GM20431 (cell line): Measurements from ENCODE around the gene GPR12.
"Not testable (repeated sequence)": the region's sequence is repeated elsewhere in the genome, so short reads cannot be mapped to it uniquely, and the experiment has no call there.

Source experiments
- in situ Hi-C: fragments of 300-500 bp; cut with MseI, MboI; formaldehyde crosslinking; loops from one replicate; pipeline ENCODE4 v1.15.0; 2020; ENCODE audit warnings: low sequenced_read_pairs; ENCODE audit not compliant: unreplicated experiment

Gene GPR12

DNA sequence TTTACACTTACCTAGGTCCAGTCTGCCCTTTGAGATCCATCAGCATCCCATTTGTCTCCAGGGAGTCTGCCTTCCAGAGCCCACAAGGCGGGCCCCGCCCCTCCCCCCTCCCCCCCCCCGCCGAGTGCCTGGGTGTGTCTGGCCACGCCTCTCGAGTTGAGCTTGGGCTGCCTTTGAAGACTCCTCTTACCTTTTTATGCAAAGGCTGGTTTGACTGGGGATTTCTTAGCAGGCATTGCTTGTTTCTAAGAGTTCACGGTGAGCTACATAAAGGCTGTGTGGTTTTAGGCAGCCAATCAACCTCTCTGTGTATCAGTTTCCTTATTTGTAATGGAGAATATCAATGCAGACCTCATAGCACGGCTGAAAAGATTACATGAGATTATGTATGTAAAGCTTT, 11.3 kb downstream of the GPR12 start:
- in situ Hi-C loops = no loop called here

DNA sequence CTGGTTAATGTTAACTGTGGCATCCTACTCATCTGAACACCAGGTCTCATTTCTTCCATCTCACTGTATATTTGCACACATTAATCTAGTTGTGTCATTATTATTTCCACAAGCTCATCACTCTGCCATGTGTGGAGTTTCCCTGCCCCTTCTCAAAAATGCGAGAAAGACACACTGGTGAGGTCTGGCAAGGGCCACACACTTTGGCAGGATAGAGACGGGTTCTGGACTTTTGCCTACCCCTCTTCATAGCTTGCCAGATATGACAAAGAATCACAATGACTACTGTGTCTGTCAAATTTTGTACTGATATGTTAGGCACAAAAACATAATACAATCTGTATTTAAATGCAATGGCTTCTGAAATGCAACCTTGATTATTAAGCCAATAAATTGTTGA, 12.9 kb downstream of the GPR12 start:
- in situ Hi-C loops = no loop called here

DNA sequence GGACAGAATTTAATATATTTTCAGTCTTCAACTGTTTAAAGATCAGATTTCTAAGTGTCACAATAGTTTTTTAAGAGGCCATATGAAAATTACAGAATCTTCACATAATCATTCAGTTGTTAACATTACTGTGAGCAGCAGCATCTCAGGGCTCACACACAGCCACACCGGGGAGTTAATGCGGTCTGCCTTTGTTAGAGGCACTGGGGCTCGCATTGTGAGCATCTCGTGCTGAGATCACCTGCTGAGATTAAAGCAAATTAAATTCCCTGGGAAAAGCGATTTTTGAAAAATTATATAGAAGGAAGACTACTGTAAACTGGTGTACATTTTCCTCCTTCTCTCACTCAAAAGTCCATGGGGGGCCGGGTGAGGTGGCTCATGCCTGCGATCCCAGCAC, 16.6 kb downstream of the GPR12 start:
- in situ Hi-C loops = no loop called here

DNA sequence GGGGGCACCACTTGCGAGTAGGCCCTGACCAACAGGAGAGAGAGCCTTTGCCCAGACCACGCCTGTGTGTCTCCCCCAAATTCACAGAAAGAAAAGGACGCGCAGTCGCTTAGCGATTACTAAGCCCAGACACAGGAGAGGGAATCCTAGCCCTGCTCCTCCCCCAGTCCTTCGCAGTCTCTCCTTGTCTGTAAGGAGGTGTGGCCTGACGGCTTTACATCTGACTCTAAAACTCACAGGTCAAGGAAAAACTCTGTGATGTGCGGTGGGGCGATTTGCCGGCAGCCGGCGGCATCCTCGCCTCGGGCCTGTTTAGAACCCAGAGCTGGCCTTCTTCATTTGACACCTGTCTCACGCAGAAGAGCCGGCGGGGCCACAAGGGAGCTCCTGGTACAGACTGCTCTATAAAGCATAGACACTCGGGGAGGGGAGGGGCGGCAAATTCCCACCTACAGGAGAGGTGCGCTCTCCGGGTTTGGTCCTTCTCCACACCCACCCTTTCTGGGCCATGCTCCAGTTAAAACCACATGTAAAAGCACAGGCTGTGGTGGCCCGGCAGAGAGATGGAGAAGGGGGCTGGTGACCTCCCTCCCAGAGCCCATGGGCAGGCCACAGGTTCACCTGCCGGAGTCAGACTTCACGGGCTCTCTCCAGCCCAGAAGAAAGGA, 17.8 kb downstream of the GPR12 start:
- in situ Hi-C loops = no loop called here

DNA sequence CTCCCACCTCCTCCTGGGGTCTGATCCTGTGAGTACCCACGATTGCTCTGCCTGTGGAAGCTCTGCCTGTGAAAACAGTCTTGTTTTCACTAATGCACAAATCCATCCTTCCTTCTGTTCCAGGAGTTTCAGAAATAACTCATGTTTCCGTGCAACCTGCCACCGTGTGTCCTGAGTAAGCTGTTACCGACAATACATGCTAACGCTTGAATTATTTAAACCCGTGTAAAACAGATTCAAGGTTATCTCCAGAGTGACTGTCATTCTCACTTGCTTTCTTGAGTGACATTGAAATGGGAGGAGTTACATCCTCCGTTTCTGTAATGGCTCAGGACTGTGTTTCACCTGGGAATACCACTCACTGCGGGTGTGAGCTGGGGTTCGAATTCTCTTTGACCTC, 24.9 kb downstream of the GPR12 start:
- in situ Hi-C loops = no loop called here

DNA sequence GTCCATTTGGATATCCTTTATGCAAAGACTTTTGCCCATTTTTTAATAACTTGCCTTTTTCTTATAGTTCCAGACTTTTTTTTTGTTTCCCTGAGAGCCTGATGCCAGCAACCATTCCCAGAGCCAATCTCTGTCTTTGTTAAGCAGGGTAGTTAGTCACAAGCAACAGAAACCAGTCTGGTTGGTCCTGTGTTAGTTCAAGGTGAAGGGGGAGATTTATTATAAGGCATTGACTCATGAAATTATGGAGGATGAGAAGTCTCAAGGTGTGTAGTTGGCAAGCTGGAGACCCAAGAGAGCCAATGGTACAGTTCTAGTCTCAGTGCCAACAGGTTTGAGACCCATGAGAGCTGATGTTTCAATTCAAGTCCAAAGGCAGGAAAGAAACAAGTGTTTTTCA, 33.0 kb downstream of the GPR12 start:
- in situ Hi-C loops = no loop called here

DNA sequence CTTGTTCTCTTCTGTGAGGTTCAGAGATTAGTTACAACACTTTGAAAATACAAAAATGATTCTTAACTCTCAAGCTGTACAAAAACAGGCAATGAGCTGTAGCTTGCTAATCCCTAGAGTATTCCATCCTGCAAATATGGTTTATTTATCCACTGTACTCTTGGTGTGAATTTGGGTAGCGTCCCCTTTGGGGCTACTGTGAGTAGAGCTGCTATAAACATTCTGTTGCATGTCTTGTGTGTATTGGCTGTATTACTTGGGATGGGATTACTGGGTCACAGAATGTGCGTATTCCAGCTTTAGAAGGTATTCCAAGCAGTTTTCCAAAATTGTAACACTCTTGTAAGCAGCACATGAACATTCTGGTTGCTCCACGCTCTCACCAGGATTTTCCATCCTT, 33.5 kb downstream of the GPR12 start:
- in situ Hi-C loops = no loop called here

DNA sequence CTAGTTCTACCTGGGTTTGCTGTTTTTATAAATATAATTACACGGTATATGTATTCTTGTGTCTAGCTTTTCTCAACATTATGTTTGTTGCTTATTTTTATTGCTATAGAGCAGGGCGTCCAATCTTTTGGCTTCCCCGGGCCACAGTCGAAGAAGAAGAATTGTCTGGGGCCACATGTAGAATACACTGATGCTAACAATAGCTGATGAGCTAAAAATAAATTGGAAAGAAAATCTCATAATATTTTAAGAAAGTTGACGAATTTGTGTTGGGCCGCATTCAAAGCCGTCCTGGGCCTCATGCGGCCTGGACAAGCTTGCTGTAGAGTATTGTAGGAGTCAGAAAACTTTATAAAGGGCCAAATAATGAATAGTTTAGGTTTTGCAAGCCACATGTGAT, 33.9 kb downstream of the GPR12 start:
- in situ Hi-C loops = no loop called here

DNA sequence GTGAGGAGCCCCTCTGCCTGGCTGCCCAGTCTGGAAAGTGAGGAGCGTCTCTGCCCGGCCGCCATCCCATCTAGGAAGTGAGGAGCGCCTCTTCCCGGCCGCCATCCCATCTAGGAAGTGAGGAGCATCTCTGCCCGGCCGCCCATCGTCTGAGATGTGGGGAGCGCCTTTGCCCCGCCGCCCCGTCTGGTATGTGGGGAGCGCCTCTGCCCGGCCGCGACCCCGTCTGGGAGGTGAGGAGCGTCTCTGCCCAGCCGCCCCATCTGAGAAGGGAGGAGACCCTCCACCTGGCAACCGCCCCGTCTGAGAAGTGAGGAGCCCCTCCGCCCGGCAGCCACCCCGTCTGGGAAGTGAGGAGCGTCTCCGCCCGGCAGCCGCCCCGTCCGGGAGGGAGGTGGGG, 37.0 kb downstream of the GPR12 start:
- in situ Hi-C loops = not testable (repeated sequence)

DNA sequence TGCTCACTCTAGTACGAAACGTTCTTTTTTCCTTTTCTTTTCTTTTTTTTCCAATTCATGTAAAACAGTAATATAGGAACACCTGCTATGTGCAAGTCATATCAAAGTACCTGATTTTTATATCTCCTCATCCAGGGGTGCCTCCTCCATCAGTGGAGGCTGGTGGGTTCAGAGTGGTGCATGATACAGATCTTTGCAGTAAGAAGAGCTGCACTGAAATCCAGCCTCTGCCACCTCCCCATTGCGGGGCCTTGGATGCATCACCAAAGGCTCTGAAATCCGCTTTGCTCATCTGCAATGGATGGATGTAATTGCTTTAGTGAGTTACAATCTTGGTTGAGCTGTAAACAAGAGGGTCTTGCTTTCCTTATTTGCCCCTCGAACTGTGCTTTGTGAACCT, 38.3 kb downstream of the GPR12 start:
- in situ Hi-C loops = no loop called here

DNA sequence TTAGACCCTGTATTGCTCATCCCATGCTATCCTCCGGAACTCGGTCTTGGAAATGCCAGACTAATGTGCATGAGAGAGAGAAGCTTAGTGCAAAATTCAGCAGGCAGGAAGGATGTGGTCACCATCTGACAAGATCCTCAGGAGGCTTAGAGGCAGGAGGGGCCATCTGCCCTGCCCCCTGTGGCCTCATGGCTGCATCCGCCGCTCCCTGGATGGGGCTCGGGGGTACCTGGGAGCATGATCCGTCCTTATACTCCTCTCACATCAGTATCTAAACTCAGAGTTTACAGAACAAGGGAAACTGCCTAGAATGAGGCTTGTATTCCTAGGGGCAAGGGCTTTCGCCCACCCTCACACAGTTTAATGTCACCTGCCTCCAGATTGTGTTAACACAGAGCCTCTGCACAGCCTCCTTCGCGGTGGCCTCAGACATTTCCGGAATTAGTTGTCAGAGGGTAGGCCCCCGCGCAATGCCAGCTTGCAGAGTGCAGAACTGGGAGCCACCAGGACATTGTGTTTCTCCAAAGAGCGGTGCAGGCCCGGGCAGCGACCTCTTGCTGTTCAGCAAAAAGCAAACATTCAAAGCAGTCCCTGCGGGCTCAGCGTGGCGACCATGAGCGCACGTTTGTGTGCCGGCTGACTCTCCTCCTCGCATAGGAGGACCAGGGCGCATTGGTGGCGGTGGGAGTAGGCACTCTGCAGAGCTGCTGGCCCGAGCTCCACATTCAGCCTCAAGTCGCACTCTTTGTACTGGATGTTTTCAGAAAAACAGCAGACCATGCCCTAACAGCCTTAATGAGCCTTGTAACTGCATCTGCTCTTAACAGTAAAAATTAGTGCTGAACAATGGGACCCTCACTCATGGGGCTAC, 39.1 kb downstream of the GPR12 start:
- in situ Hi-C loops = no loop called here

DNA sequence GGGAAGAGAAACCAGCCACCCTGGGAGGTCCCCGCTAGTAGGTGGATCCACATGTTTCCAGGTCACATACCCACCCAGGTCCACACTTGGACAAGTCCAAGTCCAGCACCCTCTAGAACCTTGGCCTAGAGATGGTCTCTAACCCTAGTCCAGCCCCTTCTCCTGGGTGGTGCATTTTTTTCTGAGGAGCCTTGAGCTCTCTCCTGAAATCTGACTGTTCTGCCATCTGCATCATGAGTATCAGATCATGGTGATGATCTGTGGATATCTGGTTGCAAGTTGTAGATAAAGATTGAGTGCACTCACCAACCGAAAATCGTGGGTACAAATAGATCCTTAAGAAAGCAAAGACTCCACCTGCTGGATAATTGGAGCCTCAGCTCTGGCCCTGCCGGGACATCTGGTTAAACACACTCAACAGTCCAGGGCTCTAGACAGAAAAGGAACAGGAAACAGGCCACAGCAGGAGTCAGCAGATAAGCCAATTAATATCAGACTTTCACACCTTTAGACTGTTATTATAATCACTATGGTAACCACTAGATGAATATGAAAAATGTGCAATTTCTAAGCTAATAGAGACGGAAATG, 41.1 kb downstream of the GPR12 start:
- in situ Hi-C loops = no loop called here

DNA sequence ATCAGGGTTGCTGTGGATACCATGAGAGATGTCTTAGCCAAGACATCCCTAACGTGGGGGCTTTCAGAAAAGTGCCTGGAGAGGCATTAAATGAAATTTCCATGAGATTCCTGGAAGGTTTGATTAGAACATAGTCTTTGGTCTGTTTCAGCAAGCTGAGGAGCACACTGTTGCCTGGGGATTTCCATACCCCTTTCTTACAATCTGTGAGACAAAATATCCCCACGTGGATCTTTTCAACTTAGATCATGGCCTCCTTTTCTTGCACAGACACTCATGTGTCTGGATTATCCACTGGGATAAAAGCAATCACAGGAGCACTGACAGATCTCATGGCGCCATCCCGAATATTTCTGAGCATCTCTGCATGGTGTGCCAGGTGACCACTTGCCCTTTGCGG, 41.7 kb downstream of the GPR12 start:
- in situ Hi-C loops = no loop called here

DNA sequence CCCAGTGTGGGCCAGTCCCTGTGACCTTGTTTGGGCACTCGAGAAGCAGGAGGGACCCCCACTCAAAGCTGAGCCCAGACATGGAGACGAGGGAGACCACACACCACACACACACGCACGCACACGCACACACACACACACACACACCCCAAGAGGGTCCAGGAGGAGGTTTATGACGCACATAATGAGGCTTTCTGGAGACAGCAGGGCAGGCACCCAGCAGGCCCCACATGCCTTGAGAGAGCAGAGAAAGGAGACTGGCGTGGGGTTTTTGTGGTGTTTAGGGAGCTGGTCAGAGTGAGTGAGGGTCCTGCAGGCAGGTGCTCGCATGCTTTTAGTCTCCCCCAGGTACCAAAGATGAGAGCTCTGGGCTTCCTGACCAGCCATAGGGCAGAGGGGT, 42.4 kb downstream of the GPR12 start:
- in situ Hi-C loops = no loop called here

DNA sequence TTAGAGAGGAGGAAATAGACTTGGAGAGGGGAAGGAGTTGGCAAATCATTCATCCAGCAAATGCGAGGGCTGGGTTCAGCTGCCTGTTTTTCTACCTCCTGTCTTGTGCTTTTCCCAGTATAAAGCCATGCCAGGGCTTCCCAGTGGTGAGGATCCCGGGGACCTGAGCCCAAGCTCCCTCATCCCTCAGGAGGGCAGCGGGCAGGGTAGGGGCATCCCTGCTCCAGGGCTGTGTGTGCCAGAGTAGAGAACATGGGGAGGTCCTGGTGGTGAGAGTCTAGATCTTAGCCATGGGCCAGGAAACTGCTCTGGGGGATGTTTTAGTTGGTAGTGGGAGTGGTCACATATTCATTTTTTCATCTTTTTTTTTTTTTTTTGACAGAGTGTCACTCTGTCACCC, 43.6 kb downstream of the GPR12 start:
- in situ Hi-C loops = no loop called here

DNA sequence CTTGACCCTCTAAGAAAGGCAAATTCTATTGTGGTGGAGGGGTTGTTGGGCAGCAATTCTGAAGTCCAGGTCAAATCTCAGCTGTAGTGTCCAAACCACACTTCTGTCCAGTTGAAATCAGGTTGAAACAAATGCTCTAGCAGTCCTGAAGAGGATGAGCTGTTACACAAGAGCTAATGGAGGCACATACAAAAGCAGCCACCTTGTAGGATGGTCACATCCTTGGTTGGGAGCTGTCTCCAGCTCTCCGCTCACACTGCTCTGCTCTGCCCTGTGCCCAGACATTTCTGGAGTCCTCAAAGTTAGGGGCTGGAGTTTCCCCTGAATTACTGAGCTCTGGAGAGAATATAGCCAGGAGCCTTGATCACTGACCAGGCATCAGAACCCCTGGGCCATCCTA, 47.2 kb downstream of the GPR12 start:
- in situ Hi-C loops = no loop called here

DNA sequence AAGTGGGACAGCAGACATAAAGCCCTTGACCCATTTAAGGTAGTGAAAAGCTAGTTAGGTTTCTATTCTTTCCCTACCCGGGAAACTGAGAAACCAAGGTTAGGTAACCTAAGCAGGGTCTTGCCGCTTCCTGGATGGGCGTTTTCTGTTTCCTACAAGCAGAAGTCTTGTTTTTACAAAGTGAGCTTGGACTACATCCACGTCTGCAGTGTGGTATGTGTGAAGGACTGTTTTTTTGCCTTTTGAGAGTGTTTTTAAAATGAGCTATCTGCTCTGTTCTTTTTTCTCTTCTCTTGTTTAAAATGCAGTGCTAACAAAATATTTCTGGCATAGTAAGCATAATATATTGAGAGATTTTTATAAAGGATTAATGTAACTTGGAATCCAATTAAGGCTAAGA, 49.4 kb downstream of the GPR12 start:
- in situ Hi-C loops = no loop called here

DNA sequence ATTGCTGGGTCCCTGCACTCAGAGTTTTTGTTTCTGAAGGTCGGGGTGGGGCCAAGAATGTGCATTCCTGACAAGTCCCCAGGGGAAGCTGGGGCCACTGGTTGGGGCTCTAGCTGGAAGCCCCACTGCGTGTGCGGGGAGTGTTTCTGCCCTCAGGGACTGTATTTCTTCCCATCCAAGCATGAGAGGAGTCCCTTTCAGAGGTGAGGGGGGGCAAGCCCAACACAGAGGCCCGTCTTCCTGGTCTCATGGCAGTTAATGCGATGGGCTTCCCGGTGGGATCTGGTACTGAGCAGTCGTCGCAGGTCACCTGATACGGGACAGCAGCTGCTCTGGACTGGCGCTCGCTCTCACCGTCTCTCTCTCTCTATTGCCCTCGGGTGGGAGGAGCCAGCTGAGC, 50.4 kb downstream of the GPR12 start:
- in situ Hi-C loops = no loop called here

DNA sequence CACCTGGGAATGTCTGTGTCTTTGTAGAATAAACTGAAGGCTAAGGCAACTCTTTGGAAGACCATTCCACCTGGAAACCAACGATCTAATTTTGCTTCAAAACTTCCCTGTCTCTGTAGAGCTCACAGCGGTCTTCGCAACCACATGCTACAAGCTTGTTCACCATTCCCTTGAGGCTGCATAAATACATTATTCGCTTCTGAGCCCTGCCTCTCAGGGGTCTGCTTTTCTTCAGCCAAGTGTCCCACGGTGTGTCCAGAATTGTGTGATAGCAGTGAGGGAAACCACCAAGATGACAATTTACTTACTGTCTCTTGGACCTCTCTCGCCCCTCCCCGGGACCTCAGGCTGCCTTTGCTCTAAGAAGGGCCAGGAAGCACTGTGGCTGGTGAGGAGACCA, 51.1 kb downstream of the GPR12 start:
- in situ Hi-C loops = no loop called here

DNA sequence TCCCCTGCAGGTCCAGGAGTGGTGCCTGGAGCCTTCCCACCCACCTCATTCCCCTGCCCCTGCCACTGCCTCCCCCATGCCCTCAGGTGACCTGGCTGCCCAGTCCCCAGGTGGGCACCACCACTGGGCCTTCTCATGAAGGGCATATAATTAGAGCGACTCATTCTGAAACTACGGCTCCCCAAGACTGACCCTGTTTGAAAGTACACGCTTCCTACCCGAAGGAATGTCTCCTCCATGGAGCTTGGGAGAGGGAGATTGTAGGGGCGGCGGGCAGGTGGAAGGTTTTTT, 52.6 kb downstream of the GPR12 start:
- in situ Hi-C loops = no loop called here

DNA sequence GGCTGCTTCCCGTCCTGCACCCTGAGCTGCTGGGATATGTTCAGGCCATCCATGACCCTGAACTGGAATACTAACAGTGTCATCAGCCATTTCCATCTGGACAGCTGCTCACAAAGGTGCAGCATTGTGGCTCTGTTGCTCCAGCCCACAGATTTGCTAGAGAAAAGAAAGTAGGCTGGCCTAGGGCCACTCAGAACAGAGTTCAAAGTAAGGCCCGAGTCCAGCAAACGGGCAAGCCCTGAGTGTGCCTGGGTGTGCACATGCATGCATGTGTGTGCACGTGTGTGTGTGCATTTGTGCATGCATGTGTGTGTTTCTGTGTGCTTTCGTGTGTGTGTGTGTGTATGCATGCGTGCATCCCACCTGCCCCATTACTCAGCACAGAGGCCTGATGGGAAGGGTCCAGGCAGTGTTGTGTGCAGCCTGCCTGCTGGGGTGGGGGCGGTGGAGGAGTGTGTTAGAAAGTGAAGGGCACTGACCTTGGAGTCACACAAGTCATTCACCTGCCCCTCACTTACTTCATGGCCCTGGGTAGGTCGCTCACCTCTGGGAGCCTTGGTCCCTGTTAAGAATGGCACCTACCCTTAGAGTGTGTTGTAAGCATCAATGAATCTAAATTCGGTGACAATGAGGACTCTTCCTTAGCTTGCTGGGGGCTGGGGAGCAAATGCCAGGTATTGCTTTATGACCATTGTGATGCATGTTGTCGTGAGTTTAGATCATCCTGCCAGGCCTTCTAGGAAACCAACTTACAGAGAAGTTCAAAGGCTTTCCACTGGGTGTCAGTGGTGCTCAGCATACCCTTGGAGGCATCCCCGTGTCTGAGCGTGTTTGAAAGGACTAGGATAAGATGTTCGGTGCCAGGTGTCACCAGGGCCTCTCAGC, 53.2 kb downstream of the GPR12 start:
- in situ Hi-C loops = no loop called here
